Transverse colon (tissue), 4 donors: ENCODE data around the gene SMCO2. TPM values are rescaled to one million over a fixed set of nuclear protein-coding genes. Genes with fewer than 3 reads are reported as not detected.

Experiments
- DNase-seq: peaks from one replicate; pipeline ENCODE4 v3.0.0-alpha.2; 2019
- H3K27ac ChIP-seq, 4 donors: fragments of 200-600 bp; sonication (generic); 2 replicates each; pipeline ENCODE4 v1.5.1; 2016 to 2018; ENCODE audit warnings: inconsistent platforms in 4 of 4
- H3K27me3 ChIP-seq: fragments of 200-600 bp; sonication (generic); 2 replicates; pipeline ENCODE4 v1.5.1; 2017; ENCODE audit warnings: inconsistent platforms
- H3K36me3 ChIP-seq, 4 donors: fragments of 200-600 bp; sonication (generic); 2 replicates each; pipeline ENCODE4 v1.5.1; 2017 to 2019; ENCODE audit warnings: inconsistent platforms in 4 of 4
- H3K4me1 ChIP-seq, 4 donors: fragments of 200-600 bp; sonication (generic); 2 replicates each; pipeline ENCODE4 v1.5.1; 2017 to 2020; ENCODE audit warnings: inconsistent platforms in 4 of 4
- H3K4me3 ChIP-seq, 4 donors: fragments of 200-600 bp; sonication (generic); 1 replicate in 1 of 4; 2 replicates in 3 of 4; pipeline versions ENCODE4 v1.5.1 to v1.6.1; 2017 to 2019; ENCODE audit warnings: inconsistent platforms in 4 of 4
- H3K9me3 ChIP-seq, 2 donors: fragments of 200-600 bp; sonication (generic); 2 replicates each; pipeline ENCODE4 v1.5.1; 2017 to 2019; ENCODE audit warnings: inconsistent platforms in 2 of 2
- EP300 ChIP-seq: sonication (generic); formaldehyde crosslinking; IDR thresholded peaks from one replicate; pipeline ENCODE4 v1.6.1; 2017; ENCODE audit warnings: antibody characterized with exemption, low read depth
- POLR2A ChIP-seq: fragments of 450-650 bp; IDR thresholded peaks from one replicate; pipeline ENCODE4 v1.6.1; 2016; ENCODE audit warnings: antibody characterized with exemption, mild to moderate bottlenecking, moderate library complexity
- POLR2AphosphoS5 ChIP-seq, 3 donors: sonication (generic); formaldehyde crosslinking; IDR thresholded peaks; one replicate each; pipeline ENCODE4 v1.6.1; 2016; ENCODE audit warnings: antibody characterized with exemption in 3 of 3
- WGBS, 2 donors: methylation state at CpG; one replicate each; pipeline ENCODE4 v1.1.5; 2018; ENCODE audit warnings: low coverage in 1 of 2; 5-methylcytosine and 5-hydroxymethylcytosine counted together
- in situ Hi-C, 4 donors: fragments of 200-750 bp; cut with MboI; loops; one replicate each; pipeline versions ENCODE4 v1.15.0 to v1.15.1; 2017; ENCODE audit warnings: low sequenced_read_pairs in 3 of 4, low pct_ligation_motif_present in 1 of 4, low pct_unique_long_range_greater_than_20kb in 1 of 4
- intact Hi-C: fragments of 100-400 bp; cut with DNase I; formaldehyde crosslinking; loops from one replicate; pipeline ENCODE4 v1.15.1; 2023; ENCODE audit warnings: low total_unique reads
- total RNA-seq, 4 donors: library from RNA; depleted of rRNA; stranded (reverse); fragments of >200 nt; gene quantifications; one replicate each; pipeline ENCODE4 v1.1.0, GENCODE V29; 2016
- TF ChIP-seq, protein P1 (sequence below), 5 experiments: fragments of 200-600 bp in 3 of 5; fragments of 450-650 bp in 2 of 5; sonication (generic) in 3 of 5; IDR thresholded peaks; 1 replicate in 2 of 5; 2 replicates in 3 of 5; pipeline ENCODE4 v1.5.1; 2016 to 2017; ENCODE audit warnings: antibody characterized with exemption in 5 of 5, inconsistent platforms in 3 of 5, mild to moderate bottlenecking in 2 of 5, moderate library complexity in 1 of 5

SMCO2 gene
- total RNA-seq, 4 donors from 2014 or later = not detected

DNA sequence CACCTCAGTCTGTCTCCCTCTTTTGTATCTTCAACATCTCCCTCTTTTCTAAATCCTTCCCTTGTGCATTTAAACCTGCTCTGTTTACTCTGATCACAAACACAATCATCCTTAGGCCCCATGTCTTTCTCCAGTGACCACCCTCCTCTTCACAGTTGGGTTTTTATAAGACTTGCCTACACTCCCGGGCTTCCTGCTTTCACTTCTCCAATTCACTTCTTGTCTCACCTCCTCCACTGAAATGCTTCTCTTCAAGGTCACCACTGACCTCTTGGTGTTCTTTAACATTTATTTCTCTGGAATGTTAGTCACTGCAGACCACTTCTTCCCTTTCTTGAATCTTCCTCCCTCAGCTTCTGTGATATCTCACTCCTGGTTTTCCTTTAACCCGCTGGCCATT is 8.7 kb upstream of the SMCO2 start:
- Histone ChIP-seq H3K36me3 (no peaks in the 10 kb centered on the region), H3K9me3 (no peaks in the 10 kb centered on the region), H3K27ac (no peak overlapping the region), H3K4me1 (no peaks in the 10 kb centered on the region), H3K4me3 (no peak overlapping the region), H3K27me3 (no peaks in the 10 kb centered on the region)
- in situ Hi-C loops (loop anchor here (10.0 to 25.0 kb wide), 3 partner anchors 197 to 224 kb away; no protein-coding TSS in a partner anchor), intact Hi-C loops (no loop called here)
- no peak for TF ChIP-seq POLR2AphosphoS5 (IDR thresholded peaks at IDR 0.05)
- no peak for TF ChIP-seq EP300
- TF ChIP-seq POLR2A = no peak
- TF ChIP-seq, protein P1, sequence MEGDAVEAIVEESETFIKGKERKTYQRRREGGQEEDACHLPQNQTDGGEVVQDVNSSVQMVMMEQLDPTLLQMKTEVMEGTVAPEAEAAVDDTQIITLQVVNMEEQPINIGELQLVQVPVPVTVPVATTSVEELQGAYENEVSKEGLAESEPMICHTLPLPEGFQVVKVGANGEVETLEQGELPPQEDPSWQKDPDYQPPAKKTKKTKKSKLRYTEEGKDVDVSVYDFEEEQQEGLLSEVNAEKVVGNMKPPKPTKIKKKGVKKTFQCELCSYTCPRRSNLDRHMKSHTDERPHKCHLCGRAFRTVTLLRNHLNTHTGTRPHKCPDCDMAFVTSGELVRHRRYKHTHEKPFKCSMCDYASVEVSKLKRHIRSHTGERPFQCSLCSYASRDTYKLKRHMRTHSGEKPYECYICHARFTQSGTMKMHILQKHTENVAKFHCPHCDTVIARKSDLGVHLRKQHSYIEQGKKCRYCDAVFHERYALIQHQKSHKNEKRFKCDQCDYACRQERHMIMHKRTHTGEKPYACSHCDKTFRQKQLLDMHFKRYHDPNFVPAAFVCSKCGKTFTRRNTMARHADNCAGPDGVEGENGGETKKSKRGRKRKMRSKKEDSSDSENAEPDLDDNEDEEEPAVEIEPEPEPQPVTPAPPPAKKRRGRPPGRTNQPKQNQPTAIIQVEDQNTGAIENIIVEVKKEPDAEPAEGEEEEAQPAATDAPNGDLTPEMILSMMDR (IDR thresholded peaks at IDR 0.05) = no peak
- WGBS, 2 donors = 78 to 83% methylated on average over 2 of the region's 2 CpGs
- DNase-seq = no peak

DNA sequence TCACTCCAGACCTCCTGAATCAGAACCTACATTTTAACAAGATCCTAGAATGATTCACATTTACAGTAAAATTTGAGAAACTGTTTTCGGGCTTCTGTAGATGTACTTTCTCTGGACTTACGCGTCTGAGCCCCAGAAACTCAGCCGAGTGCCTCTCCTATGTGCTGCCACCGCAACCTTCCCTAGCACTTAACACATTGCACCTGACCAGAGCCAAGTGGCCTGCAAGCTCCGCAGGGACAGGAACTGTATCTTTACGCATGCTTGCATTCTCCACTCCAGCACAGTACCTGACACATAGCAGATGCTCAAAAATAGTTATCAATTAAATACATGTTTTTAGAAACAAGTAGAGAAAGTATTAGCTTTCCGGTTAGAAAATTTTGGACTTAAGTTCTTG is 1.2 kb downstream of the SMCO2 start:
- no peaks in the 10 kb centered on the region for H3K27me3 ChIP-seq
- no peak overlapping the region for H3K4me3 ChIP-seq
- peaks cover 0 to 5% of the 10 kb centered on the region in 2 donors for H3K9me3 ChIP-seq
- no peaks in the 10 kb centered on the region for H3K4me1 ChIP-seq
- DNase-seq = no peak
- intact Hi-C loops = loop anchor here (10.0 kb wide), 1 partner anchor 427 kb away; no protein-coding TSS in a partner anchor
- no peak overlapping the region for H3K27ac ChIP-seq
- TF ChIP-seq, protein P1 (IDR thresholded peaks at IDR 0.05) = no peak
- TF ChIP-seq EP300 = no peak
- no peak for TF ChIP-seq POLR2AphosphoS5 (IDR thresholded peaks at IDR 0.05)
- TF ChIP-seq POLR2A = no peak
- in situ Hi-C loops = loop anchor here in 1 of 4 donors (25.0 kb wide), 1 partner anchor 215 kb away; no protein-coding TSS in a partner anchor
- no peaks in the 10 kb centered on the region for H3K36me3 ChIP-seq
- WGBS, 2 donors = 90 to 94% methylated on average over 7 to 8 of the region's 8 CpGs

DNA sequence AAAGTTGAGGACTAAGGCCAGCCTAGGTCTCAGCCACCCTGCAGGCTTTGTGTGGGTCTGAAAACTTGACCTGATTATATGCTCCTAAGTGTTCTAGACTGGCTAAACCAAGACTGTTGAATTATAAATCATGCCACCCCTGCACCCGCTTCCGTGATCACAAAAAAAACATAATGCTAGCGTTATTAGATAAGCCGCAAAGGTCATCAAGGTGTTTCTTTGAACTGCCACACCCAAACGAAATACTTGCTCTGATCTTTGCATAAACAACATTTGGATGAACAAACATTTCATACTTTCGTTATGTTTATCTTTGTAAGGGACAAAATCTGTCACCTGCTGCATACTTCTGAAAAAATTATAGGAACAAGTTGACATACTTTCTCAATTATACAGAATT is 2.5 kb downstream of the SMCO2 start:
- Histone ChIP-seq H3K4me1 (no peaks in the 10 kb centered on the region), H3K36me3 (no peaks in the 10 kb centered on the region), H3K9me3 (peaks cover 0 to 5% of the 10 kb centered on the region in 2 donors), H3K27me3 (no peaks in the 10 kb centered on the region), H3K27ac (no peak overlapping the region), H3K4me3 (no peak overlapping the region)
- TF ChIP-seq, protein P1 (IDR thresholded peaks at IDR 0.05) = no peak
- TF ChIP-seq EP300 (no peak), POLR2AphosphoS5 (IDR thresholded peaks at IDR 0.05) (no peak), POLR2A (no peak)
- intact Hi-C loops (loop anchor here (10.0 kb wide), 1 partner anchor 426 kb away; no protein-coding TSS in a partner anchor), in situ Hi-C loops (loop anchor here in 1 of 4 donors (25.0 kb wide), 1 partner anchor 213 kb away; no protein-coding TSS in a partner anchor)
- 47 to 55% methylated on average over 6 of the region's 6 CpGs for WGBS, 2 donors
- DNase-seq = no peak

DNA sequence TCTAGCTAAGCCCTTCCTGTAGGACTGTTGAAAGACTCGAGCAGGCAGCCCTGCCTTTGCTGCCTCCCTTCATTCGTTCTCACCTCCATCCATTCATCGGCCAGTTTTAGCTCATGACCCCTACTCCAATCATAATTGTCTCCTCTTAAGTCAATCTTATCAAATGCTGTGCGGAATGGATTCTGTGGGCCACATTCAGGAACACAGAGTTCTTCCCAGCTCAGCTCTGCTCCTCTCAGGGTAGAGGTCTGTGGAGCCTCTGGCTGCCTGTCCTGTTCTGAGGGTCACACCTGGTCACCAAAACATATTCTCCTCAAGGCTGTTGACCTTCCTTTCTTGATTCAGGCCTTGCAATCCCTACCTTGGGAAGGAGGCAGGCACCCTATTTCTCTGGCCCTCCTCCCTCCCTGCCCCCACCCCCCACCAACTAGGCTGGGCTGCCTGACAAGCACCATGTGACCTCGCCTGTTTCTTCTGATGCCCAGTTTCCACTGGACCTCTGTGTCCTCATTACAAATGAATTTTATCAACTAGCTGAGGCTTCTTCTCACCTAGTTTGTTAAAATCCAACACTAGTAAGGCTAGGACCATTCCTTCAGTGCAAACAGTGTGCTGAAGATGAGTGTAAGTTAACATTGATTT is 3.5 kb downstream of the SMCO2 start:
- no peak for DNase-seq
- WGBS, 2 donors = 93 to 100% methylated on average over 3 to 5 of the region's 5 CpGs
- no peaks in the 10 kb centered on the region for H3K27me3 ChIP-seq
- H3K4me3 ChIP-seq = no peak overlapping the region
- H3K27ac ChIP-seq = no peak overlapping the region
- in situ Hi-C loops (loop anchor here in 1 of 4 donors (25.0 kb wide), 1 partner anchor 212 kb away; no protein-coding TSS in a partner anchor), intact Hi-C loops (loop anchor here (10.0 kb wide), 1 partner anchor 425 kb away; no protein-coding TSS in a partner anchor)
- no peaks in the 10 kb centered on the region for H3K36me3 ChIP-seq
- TF ChIP-seq POLR2A (no peak), EP300 (no peak)
- H3K9me3 ChIP-seq = peaks cover 0 to 5% of the 10 kb centered on the region in 2 donors
- no peaks in the 10 kb centered on the region for H3K4me1 ChIP-seq
